GM12864 (cell line): Measurements from ENCODE around the gene ADSS2.

Experiments
- DNase-seq: peaks from one replicate; pipeline ENCODE4 v3.0.0-alpha.2; 2011; ENCODE audit warnings: low read depth
- H3K4me3 ChIP-seq: 2 replicates; pipeline ENCODE4 v1.5.1; 2011; ENCODE audit warnings: mild to moderate bottlenecking, low read depth, low read length, control low read depth
- TF ChIP-seq, protein P1 (sequence below): IDR thresholded peaks from 2 replicates; pipeline ENCODE4 v1.5.1; 2011; ENCODE audit warnings: low read depth, mild to moderate bottlenecking, moderate library complexity, low read length, control low read depth, inconsistent platforms; ENCODE audit errors: missing control alignments

ADSS2 gene

DNA sequence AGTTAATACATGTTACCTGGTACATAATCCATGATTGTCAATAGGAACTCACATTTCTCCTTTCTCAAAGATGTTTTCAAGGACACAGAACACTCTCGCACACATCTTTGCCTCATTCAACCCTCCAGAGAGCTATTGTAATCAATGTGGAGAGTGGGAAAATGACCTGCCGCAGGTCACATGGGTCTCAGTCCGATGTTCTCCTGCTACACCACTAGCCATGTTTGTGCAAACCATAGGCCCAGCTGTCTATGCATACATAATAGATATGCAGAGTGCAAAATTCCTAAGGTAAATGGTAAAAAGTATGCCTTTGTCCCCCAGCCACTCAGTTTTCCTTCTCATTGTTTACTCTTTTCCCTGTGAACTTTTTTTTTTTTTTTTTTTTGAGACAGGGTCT is 89.2 kb downstream of the ADSS2 start:
- TF ChIP-seq, protein P1, sequence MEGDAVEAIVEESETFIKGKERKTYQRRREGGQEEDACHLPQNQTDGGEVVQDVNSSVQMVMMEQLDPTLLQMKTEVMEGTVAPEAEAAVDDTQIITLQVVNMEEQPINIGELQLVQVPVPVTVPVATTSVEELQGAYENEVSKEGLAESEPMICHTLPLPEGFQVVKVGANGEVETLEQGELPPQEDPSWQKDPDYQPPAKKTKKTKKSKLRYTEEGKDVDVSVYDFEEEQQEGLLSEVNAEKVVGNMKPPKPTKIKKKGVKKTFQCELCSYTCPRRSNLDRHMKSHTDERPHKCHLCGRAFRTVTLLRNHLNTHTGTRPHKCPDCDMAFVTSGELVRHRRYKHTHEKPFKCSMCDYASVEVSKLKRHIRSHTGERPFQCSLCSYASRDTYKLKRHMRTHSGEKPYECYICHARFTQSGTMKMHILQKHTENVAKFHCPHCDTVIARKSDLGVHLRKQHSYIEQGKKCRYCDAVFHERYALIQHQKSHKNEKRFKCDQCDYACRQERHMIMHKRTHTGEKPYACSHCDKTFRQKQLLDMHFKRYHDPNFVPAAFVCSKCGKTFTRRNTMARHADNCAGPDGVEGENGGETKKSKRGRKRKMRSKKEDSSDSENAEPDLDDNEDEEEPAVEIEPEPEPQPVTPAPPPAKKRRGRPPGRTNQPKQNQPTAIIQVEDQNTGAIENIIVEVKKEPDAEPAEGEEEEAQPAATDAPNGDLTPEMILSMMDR: no peak
- no peak for DNase-seq
- no peak overlapping the region for H3K4me3 ChIP-seq

DNA sequence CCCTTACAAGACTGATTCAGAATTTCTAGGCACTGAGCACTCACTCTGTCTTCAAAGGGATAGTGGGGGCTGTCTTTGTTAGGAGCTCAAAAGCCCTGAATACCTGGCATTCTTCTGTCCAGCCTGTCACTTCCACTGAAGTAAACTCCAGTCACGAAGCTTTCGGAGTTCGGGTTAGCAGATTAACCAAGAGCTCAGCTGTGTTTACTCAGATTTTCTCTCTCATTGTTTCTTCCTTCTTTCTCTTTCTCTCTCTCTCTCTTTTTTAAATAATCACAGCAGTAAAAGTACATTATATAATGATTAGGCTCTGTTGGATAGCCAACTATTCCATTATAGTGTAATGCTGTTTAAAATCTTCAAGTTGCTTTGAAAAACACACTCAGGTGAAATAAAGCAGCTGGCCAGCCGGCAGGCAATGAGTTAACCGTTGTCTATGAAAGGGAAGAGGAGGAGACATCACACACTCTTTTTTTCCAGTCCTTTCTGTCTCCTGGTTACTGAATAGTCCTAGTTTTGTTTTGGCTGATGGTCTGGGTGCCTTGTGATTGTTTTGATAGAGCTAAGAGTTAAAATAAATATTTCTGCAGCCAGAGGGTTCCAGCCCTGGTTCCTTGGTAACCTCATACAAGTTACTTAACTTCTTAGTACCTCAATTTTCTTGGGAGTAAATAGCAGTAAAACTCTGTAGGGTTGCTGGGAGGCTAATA is 89.8 kb downstream of the ADSS2 start:
- no peak for DNase-seq
- H3K4me3 ChIP-seq: no peak overlapping the region
- TF ChIP-seq, protein P1: no peak
